Fibroblast of the aortic adventitia (primary cell): ENCODE results near the gene LIN28A. TPM values are rescaled to one million over a fixed set of nuclear protein-coding genes. Genes with fewer than 3 reads are reported as not detected.
"Not testable (repeated sequence)": the region's sequence is repeated elsewhere in the genome, so short reads cannot be mapped to it uniquely, and the experiment has no call there.

ENCODE experiments used
- DNase-seq: peaks from one replicate; pipeline ENCODE4 v3.0.0-alpha.2; 2010; ENCODE audit warnings: low read depth
- H3K4me3 ChIP-seq: 2 replicates; pipeline ENCODE4 v1.5.1; 2011; ENCODE audit warnings: low read depth, mild to moderate bottlenecking, control low read depth, low read length, moderate library complexity
- CTCF ChIP-seq: IDR thresholded peaks from 2 replicates; pipeline ENCODE4 v1.5.1; 2011; ENCODE audit warnings: mild to moderate bottlenecking, low read length, control low read depth, inconsistent platforms; ENCODE audit not compliant: insufficient read depth
- total RNA-seq: library from RNA; depleted of rRNA; stranded (reverse); fragments of >200 nt; gene quantifications from 2 replicates; pipeline ENCODE4 v1.2.3, GENCODE V29; 2012; ENCODE audit warnings: low replicate concordance

The LIN28A gene
- total RNA-seq, 1 donor: not detected

GRCh38 chr1:26368006-26368405 lies 42.6 kb upstream of the LIN28A start:
- no peak for TF ChIP-seq CTCF
- DNase-seq: no peak
- H3K4me3 ChIP-seq: no peak overlapping the region

GRCh38 chr1:26368486-26368885 lies 42.1 kb upstream of the LIN28A start:
- no peak for TF ChIP-seq CTCF
- no peak overlapping the region for H3K4me3 ChIP-seq
- DNase-seq: no peak

GRCh38 chr1:26370591-26371382 lies 39.8 kb upstream of the LIN28A start:
- no peak overlapping the region for H3K4me3 ChIP-seq
- no peak for TF ChIP-seq CTCF
- DNase-seq: no peak

GRCh38 chr1:26372039-26372438 lies 38.6 kb upstream of the LIN28A start:
- H3K4me3 ChIP-seq: no peak overlapping the region
- no peak for TF ChIP-seq CTCF
- DNase-seq: no peak

GRCh38 chr1:26372611-26373010 lies 38.0 kb upstream of the LIN28A start, which contains the start of gene ZNF683:
ZNF683 (minus strand) TSS chr1:26372750; CDS start chr1:26368571, 4,179 bp downstream.
- H3K4me3 ChIP-seq, DNase-seq: not testable (repeated sequence)

GRCh38 chr1:26373281-26373680 lies 37.3 kb upstream of the LIN28A start:
- no peak for DNase-seq
- no peak overlapping the region for H3K4me3 ChIP-seq

GRCh38 chr1:26373789-26374188 lies 36.8 kb upstream of the LIN28A start:
- peak; percentile 21 for DNase-seq
- no peak for TF ChIP-seq CTCF
- H3K4me3 ChIP-seq: no peak overlapping the region

More at GRCh38 chr1:26373281-26373680, 37.3 kb upstream of the LIN28A start:
- no peak for TF ChIP-seq CTCF

- DNase-seq: not testable (repeated sequence)
Measured at GRCh38 chr1:26374361-26374760, 36.3 kb upstream of the LIN28A start.

More at GRCh38 chr1:26374361-26374760, 36.3 kb upstream of the LIN28A start:
- not testable (repeated sequence) for H3K4me3 ChIP-seq
